Tibial nerve (tissue), 4 donors: ENCODE measurements around the gene TENM4. TPM values are rescaled to one million over a fixed set of nuclear protein-coding genes. Genes with fewer than 3 reads are reported as not detected.

ENCODE experiments used
- DNase-seq, 2 donors: peaks; one replicate each; pipeline ENCODE4 v3.0.0-alpha.2; 2019; ENCODE audit warnings: low spot score in 2 of 2
- H3K27ac ChIP-seq, 4 donors: fragments of 200-600 bp; sonication (generic) in 3 of 4; one replicate each; pipeline ENCODE4 v1.5.1; 2017 to 2019; ENCODE audit warnings: mild to moderate bottlenecking in 1 of 4
- H3K27me3 ChIP-seq, 2 donors: fragments of 200-600 bp; sonication (generic) in 1 of 2; one replicate each; pipeline versions ENCODE4 v1.5.1 to v1.6.0; 2017 to 2019
- H3K36me3 ChIP-seq, 3 donors: fragments of 200-600 bp; sonication (generic); one replicate each; pipeline ENCODE4 v1.5.1; 2018 to 2019
- H3K4me1 ChIP-seq, 4 donors: fragments of 200-600 bp; sonication (generic) in 3 of 4; one replicate each; pipeline ENCODE4 v1.5.1; 2017 to 2019
- H3K4me3 ChIP-seq, 4 donors: fragments of 200-600 bp; sonication (generic) in 3 of 4; one replicate each; pipeline ENCODE4 v1.5.1; 2017 to 2019; ENCODE audit warnings: mild to moderate bottlenecking in 1 of 4, moderate library complexity in 1 of 4
- H3K9me3 ChIP-seq, 4 donors: fragments of 200-600 bp; sonication (generic) in 3 of 4; one replicate each; pipeline ENCODE4 v1.5.1; 2017 to 2019
- CTCF ChIP-seq, 5 experiments: fragments of 200-600 bp in 3 of 5; fragments of 450-650 bp in 2 of 5; sonication (generic) in 3 of 5; IDR thresholded peaks; one replicate each; pipeline ENCODE4 v1.5.1; 2016 to 2019; ENCODE audit warnings: antibody characterized with exemption in 5 of 5, mild to moderate bottlenecking in 3 of 5, moderate library complexity in 2 of 5
- EP300 ChIP-seq, 2 donors: sonication (generic); formaldehyde crosslinking; IDR thresholded peaks; one replicate each; pipeline ENCODE4 v1.6.1; 2017; ENCODE audit warnings: antibody characterized with exemption in 2 of 2, mild to moderate bottlenecking in 1 of 2
- POLR2A ChIP-seq, 2 donors: fragments of 450-650 bp; IDR thresholded peaks; one replicate each; pipeline ENCODE4 v1.6.1; 2017; ENCODE audit warnings: antibody characterized with exemption in 2 of 2, mild to moderate bottlenecking in 2 of 2, moderate library complexity in 2 of 2
- WGBS, 2 donors: methylation state at CpG; one replicate each; pipeline ENCODE4 v1.1.5; 2018; 5-methylcytosine and 5-hydroxymethylcytosine counted together
- total RNA-seq, 4 donors: library from RNA; depleted of rRNA; stranded (reverse); fragments of >200 nt; gene quantifications; one replicate each; pipeline ENCODE4 v1.1.0, GENCODE V29; 2016

Gene TENM4
- total RNA-seq, 4 donors from 2014 or later = 15.3 to 36.3 (median 19.6) TPM

- WGBS, 2 donors = 70 to 77% methylated on average over 5 of the region's 5 CpGs
- H3K27me3 ChIP-seq = no peaks in the 10 kb centered on the region
- no peak for DNase-seq
- no peak overlapping the region for H3K27ac ChIP-seq
- H3K36me3 ChIP-seq = no peaks in the 10 kb centered on the region
- no peaks in the 10 kb centered on the region for H3K4me1 ChIP-seq
- no peak for TF ChIP-seq EP300 (IDR thresholded peaks at IDR 0.05)
- TF ChIP-seq CTCF (IDR thresholded peaks at IDR 0.05) = no peak
- TF ChIP-seq POLR2A (IDR thresholded peaks at IDR 0.05) = no peak
- no peak overlapping the region for H3K4me3 ChIP-seq
- H3K9me3 ChIP-seq = no peaks in the 10 kb centered on the region
Measured at GRCh38 chr11:79348976-79349682, 91.7 kb downstream of the TENM4 start.

GRCh38 chr11:79346021-79346420, 94.8 kb downstream of the TENM4 start:
- no peaks in the 10 kb centered on the region for H3K27me3 ChIP-seq
- H3K9me3 ChIP-seq = no peaks in the 10 kb centered on the region
- no peaks in the 10 kb centered on the region for H3K4me1 ChIP-seq
- 59 to 60% methylated on average over 8 of the region's 8 CpGs for WGBS, 2 donors
- H3K4me3 ChIP-seq = no peak overlapping the region
- TF ChIP-seq EP300 (IDR thresholded peaks at IDR 0.05) (no peak), CTCF (IDR thresholded peaks at IDR 0.05) (no peak), POLR2A (IDR thresholded peaks at IDR 0.05) (no peak)
- no peaks in the 10 kb centered on the region for H3K36me3 ChIP-seq
- no peak for DNase-seq
- H3K27ac ChIP-seq = no peak overlapping the region

- no peak overlapping the region for H3K4me3 ChIP-seq
- no peaks in the 10 kb centered on the region for H3K27me3 ChIP-seq
- H3K27ac ChIP-seq = no peak overlapping the region
- no peaks in the 10 kb centered on the region for H3K36me3 ChIP-seq
- WGBS, 2 donors = 60 to 64% methylated on average over 3 of the region's 3 CpGs
- no peaks in the 10 kb centered on the region for H3K4me1 ChIP-seq
- H3K9me3 ChIP-seq = no peaks in the 10 kb centered on the region
- no peak for DNase-seq
- no peak for TF ChIP-seq POLR2A (IDR thresholded peaks at IDR 0.05)
- no peak for TF ChIP-seq EP300 (IDR thresholded peaks at IDR 0.05)
Measured at GRCh38 chr11:79344753-79345294, 96.0 kb downstream of the TENM4 start.

GRCh38 chr11:79342686-79343085, 98.1 kb downstream of the TENM4 start:
- no peaks in the 10 kb centered on the region for H3K4me1 ChIP-seq
- no peak for TF ChIP-seq EP300 (IDR thresholded peaks at IDR 0.05)
- TF ChIP-seq POLR2A (IDR thresholded peaks at IDR 0.05) = no peak
- no peak for TF ChIP-seq CTCF (IDR thresholded peaks at IDR 0.05)
- 75 to 78% methylated on average over 6 of the region's 6 CpGs for WGBS, 2 donors

GRCh38 chr11:79342236-79342635, 98.6 kb downstream of the TENM4 start:
- H3K4me3 ChIP-seq = no peak overlapping the region
- no peaks in the 10 kb centered on the region for H3K4me1 ChIP-seq
- no peak for DNase-seq
- no peaks in the 10 kb centered on the region for H3K27me3 ChIP-seq
- TF ChIP-seq EP300 (IDR thresholded peaks at IDR 0.05) (no peak), POLR2A (IDR thresholded peaks at IDR 0.05) (no peak), CTCF (IDR thresholded peaks at IDR 0.05) (no peak)
- H3K9me3 ChIP-seq = no peaks in the 10 kb centered on the region
- no peak overlapping the region for H3K27ac ChIP-seq
- H3K36me3 ChIP-seq = no peaks in the 10 kb centered on the region
- WGBS, 2 donors = 85 to 91% methylated on average over 8 of the region's 8 CpGs

More at GRCh38 chr11:79342686-79343085, 98.1 kb downstream of the TENM4 start:
- H3K4me3 ChIP-seq = no peak overlapping the region
- no peak overlapping the region for H3K27ac ChIP-seq
- H3K9me3 ChIP-seq = no peaks in the 10 kb centered on the region
- no peaks in the 10 kb centered on the region for H3K36me3 ChIP-seq
- no peak for DNase-seq
- H3K27me3 ChIP-seq = no peaks in the 10 kb centered on the region
